ENCODE measurements around the gene DVL2.

- TF ChIP-seq CTCF (IDR thresholded peaks at IDR 0.05; ENCODE audit: low read depth, low read length, poor library complexity, severe bottlenecking): no peak
- no peak for TF ChIP-seq EZH2phosphoT487 (IDR thresholded peaks at IDR 0.05; ENCODE audit: borderline replicate concordance, low read length)
Measured at GRCh38 chr17:7239091-7240027, 5.0 kb upstream of the DVL2 start, which contains the start of gene PHF23.
